ENCODE data around the gene KCTD12.

DNA sequence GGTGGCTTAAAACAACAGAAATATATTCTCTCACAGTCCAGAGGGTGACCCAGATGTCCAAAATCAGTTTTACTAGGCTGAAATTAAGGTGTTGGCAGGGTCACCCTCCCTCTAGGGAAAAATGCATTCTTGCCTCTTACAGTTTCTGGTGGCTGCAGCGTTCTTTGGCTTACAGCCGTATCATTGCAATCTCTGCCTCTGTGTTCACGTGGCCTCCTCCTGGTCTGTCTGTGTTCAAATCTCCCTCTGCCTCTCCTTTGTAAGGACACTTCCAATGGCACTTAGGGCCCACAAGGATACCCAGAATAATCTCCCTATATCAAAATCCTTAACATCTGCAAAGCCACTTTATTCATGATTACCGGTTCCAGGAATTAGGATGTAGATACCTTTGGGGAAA lies 21.1 kb downstream of the KCTD12 start:
- TF ChIP-seq ATF1 (CRISPR knock-in tag; IDR thresholded peaks at IDR 0.05) (no peak), FOXP1 (CRISPR knock-in tag; IDR thresholded peaks at IDR 0.05; ENCODE audit: borderline replicate concordance) (no peak), ELF4 (CRISPR knock-in tag; IDR thresholded peaks at IDR 0.05; ENCODE audit: low read depth) (no peak), ZNF263 (CRISPR knock-in tag; IDR thresholded peaks at IDR 0.05; ENCODE audit: low read depth) (no peak)
- TF ChIP-seq, protein P1, sequence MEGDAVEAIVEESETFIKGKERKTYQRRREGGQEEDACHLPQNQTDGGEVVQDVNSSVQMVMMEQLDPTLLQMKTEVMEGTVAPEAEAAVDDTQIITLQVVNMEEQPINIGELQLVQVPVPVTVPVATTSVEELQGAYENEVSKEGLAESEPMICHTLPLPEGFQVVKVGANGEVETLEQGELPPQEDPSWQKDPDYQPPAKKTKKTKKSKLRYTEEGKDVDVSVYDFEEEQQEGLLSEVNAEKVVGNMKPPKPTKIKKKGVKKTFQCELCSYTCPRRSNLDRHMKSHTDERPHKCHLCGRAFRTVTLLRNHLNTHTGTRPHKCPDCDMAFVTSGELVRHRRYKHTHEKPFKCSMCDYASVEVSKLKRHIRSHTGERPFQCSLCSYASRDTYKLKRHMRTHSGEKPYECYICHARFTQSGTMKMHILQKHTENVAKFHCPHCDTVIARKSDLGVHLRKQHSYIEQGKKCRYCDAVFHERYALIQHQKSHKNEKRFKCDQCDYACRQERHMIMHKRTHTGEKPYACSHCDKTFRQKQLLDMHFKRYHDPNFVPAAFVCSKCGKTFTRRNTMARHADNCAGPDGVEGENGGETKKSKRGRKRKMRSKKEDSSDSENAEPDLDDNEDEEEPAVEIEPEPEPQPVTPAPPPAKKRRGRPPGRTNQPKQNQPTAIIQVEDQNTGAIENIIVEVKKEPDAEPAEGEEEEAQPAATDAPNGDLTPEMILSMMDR (IDR thresholded peaks at IDR 0.05): no peak
- TF ChIP-seq, protein P2, sequence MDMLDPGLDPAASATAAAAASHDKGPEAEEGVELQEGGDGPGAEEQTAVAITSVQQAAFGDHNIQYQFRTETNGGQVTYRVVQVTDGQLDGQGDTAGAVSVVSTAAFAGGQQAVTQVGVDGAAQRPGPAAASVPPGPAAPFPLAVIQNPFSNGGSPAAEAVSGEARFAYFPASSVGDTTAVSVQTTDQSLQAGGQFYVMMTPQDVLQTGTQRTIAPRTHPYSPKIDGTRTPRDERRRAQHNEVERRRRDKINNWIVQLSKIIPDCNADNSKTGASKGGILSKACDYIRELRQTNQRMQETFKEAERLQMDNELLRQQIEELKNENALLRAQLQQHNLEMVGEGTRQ (CRISPR knock-in tag; IDR thresholded peaks at IDR 0.05): no peak
- TF ChIP-seq, protein P3, sequence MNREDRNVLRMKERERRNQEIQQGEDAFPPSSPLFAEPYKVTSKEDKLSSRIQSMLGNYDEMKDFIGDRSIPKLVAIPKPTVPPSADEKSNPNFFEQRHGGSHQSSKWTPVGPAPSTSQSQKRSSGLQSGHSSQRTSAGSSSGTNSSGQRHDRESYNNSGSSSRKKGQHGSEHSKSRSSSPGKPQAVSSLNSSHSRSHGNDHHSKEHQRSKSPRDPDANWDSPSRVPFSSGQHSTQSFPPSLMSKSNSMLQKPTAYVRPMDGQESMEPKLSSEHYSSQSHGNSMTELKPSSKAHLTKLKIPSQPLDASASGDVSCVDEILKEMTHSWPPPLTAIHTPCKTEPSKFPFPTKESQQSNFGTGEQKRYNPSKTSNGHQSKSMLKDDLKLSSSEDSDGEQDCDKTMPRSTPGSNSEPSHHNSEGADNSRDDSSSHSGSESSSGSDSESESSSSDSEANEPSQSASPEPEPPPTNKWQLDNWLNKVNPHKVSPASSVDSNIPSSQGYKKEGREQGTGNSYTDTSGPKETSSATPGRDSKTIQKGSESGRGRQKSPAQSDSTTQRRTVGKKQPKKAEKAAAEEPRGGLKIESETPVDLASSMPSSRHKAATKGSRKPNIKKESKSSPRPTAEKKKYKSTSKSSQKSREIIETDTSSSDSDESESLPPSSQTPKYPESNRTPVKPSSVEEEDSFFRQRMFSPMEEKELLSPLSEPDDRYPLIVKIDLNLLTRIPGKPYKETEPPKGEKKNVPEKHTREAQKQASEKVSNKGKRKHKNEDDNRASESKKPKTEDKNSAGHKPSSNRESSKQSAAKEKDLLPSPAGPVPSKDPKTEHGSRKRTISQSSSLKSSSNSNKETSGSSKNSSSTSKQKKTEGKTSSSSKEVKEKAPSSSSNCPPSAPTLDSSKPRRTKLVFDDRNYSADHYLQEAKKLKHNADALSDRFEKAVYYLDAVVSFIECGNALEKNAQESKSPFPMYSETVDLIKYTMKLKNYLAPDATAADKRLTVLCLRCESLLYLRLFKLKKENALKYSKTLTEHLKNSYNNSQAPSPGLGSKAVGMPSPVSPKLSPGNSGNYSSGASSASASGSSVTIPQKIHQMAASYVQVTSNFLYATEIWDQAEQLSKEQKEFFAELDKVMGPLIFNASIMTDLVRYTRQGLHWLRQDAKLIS (CRISPR knock-in tag; IDR thresholded peaks at IDR 0.05; ENCODE audit: borderline replicate concordance): no peak
- TF ChIP-seq, protein P4, sequence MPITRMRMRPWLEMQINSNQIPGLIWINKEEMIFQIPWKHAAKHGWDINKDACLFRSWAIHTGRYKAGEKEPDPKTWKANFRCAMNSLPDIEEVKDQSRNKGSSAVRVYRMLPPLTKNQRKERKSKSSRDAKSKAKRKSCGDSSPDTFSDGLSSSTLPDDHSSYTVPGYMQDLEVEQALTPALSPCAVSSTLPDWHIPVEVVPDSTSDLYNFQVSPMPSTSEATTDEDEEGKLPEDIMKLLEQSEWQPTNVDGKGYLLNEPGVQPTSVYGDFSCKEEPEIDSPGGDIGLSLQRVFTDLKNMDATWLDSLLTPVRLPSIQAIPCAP (CRISPR knock-in tag; IDR thresholded peaks at IDR 0.05): no peak
- TF ChIP-seq, protein P5, sequence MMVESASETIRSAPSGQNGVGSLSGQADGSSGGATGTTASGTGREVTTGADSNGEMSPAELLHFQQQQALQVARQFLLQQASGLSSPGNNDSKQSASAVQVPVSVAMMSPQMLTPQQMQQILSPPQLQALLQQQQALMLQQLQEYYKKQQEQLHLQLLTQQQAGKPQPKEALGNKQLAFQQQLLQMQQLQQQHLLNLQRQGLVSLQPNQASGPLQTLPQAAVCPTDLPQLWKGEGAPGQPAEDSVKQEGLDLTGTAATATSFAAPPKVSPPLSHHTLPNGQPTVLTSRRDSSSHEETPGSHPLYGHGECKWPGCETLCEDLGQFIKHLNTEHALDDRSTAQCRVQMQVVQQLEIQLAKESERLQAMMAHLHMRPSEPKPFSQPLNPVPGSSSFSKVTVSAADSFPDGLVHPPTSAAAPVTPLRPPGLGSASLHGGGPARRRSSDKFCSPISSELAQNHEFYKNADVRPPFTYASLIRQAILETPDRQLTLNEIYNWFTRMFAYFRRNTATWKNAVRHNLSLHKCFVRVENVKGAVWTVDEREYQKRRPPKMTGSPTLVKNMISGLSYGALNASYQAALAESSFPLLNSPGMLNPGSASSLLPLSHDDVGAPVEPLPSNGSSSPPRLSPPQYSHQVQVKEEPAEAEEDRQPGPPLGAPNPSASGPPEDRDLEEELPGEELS (CRISPR knock-in tag; IDR thresholded peaks at IDR 0.05): no peak

All from WTC11 (cell line).